HG02623 (cell line): ENCODE results near the gene GLCCI1.
A peak's percentile ranks its signal among the peaks of the same experiment; 100 is the strongest.

ENCODE experiments used
- ATAC-seq: cut with Tn5 transposase; IDR thresholded peaks from one replicate; pipeline ENCODE4 v1.9.1; 2021; ENCODE audit warnings: moderate library complexity; ENCODE audit not compliant: unreplicated experiment

The GLCCI1 gene

DNA sequence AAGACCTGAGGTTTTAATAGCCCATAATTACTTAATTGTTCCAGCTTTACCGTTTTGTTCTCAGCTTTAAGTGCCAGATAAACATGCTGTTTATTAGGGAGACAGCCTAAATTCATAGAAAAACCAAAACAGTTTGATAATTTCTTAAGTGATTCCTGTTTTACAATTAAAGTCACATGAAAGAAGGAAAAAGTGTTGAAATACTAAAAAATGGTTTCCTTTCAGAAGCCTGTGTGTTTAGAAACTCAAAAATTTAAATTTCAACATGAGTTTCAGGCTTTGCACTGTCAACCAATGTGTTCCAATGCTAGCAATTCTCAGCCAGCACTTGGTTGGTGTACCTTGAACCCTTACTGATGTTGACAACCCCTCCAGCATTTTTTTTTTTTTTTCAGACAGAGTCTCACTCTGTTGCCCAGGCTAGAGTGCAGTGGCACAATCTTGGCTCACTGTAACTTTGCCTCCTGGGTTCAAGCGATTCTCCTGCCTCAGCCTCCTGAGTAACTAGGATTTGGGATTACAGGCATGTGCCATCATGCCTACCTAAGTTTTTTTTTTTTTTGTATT, 158.1 kb downstream of the GLCCI1 start:
- no peak for ATAC-seq

DNA sequence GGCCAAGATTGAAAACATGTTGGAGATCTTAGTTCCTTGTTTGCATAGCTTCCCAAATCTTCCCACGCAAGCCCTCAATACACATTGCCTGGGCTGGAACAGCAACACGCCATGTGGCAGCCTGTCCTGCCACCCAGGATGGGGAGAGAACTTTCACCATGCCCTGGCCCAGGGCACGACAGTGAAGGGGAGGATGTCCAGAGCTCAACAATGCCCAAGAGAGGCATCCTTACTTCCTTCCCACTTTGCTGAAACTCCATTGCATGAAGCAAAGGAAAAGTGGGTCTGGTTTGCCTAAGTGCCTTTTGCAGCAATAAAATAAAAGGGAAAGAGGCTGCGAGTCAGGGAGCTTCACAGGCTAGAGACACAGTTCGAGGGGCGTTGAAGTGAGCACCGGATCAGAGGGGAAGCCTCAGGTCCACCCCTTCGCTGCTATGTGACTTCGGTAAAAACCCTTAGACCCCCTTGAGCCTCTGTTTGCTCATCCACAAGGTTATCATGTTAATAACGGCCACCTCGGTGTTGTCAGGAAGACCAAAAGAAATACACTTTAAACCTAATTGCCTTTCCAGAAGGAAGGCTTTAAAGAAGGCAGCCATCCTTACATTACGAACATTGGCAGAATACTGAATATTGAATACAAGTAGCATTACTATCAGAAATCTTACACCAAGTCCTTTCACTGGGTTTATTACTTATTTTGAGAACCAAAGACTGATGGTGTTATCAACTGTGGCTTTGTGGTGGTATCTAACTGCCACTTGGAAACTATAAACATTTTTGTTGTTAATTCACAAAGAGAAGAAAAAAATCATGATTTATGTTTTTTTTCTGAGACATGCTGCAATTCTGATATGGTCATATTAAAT, 160.1 kb downstream of the GLCCI1 start:
- no peak for ATAC-seq

DNA sequence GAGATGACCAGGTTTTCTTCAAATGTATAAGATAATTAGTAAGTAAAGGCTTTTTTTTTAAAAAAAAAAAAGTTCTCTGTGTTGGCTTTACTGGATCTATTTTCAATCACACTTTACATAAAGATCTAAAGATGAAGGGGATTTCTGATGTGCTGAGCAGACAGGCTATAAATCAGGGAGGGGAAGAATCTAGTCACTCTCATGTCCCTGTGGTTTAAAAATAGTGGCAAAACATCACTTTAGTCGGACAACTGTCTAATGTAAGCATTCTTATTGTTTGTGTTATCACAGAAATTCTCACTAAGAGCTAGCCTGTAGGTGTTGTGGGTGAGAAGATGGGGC, 160.7 kb downstream of the GLCCI1 start:
- ATAC-seq, result no peak

DNA sequence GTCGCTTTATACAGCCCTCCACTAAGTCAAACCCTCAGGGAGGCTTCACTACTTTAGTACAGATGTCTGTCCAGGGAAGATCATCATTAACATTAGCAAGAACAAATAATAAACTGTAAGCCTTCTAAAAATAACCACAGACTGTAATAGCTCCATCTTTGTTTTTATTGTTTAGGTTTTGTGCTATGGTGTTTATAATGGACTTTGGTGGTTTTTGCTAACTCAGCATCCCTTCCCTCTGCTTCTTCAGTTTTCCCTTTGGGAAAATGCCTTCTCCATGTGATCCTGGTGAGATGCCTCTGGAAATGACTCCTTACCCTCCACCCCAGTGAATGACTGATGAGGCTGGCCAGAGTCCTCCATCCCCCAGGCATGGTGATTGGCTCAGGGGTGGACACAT, 162.1 kb downstream of the GLCCI1 start:
- ATAC-seq, result no peak

DNA sequence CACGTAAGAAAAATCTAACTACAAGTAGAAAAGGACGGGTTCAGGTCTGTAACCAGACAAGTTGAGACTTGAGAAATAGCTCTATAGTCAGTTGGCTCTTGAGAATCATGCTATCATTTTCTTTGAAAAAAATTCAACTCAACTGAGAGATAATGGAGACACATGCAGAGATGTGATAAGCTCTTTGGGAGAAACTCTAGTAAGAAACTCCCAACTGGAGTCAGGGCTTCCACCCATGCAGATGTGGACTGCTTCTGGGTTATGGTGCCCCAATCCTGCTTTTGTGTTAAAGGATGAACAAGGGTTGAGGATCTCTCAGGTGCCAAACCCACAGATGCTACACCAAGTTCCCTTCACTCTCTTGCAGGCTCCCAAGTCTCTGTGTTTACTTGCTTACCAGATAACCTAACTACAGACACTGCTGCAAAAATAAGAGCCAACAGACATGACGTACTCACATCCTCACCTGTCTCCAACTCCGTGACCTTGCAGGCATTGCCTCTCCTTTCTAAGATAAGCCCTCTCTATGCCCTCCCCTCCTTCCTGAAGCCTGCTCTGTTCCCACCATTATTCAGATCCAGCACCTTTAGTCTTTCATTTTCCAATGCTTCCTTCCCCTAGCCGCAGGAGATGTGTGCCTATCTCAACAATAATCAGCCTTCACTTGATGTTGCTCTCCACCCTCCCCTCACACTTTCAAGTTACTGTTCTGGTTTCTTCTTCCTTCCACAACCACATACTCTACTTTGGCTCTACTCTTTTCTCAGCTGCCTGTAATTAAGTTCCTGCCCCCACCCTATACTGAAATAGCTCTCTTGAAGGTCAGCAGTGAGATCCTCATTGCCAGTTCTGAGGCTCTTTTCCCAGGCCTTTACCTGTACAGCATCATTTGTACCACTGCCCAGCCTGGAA, 163.4 kb downstream of the GLCCI1 start:
- peak; percentile 40 for ATAC-seq

DNA sequence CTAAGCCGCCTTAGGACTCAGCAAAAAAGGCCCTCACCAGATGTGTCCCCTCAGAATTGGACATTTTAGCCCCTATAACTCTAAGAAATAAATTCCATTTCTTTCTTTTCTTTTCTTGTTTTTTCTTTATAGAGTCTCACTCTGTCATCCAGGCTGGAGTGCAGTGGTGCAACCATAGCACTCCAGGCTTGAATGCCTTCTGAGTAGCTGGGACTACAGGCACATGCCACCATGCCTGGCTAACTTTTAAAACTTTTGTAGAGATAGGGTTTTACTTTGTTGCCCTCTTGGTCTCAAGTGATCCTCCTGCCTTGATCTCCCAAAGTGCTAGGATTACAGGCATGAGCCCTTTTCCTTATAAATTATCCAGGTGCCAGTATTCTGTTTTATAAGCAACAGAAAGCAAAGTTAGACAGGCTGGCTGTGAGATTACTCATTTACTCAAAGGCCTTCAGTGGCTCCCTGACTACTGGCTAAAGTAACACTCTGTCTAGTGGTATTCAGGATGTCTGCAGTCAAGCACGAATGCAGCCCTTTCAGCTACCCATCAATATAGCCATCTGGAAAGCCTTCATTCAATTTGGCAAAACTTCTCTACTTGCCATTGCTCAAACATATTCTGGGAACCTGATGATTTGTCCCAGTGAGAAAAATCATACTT, 164.7 kb downstream of the GLCCI1 start:
- ATAC-seq, result peak; percentile 18

DNA sequence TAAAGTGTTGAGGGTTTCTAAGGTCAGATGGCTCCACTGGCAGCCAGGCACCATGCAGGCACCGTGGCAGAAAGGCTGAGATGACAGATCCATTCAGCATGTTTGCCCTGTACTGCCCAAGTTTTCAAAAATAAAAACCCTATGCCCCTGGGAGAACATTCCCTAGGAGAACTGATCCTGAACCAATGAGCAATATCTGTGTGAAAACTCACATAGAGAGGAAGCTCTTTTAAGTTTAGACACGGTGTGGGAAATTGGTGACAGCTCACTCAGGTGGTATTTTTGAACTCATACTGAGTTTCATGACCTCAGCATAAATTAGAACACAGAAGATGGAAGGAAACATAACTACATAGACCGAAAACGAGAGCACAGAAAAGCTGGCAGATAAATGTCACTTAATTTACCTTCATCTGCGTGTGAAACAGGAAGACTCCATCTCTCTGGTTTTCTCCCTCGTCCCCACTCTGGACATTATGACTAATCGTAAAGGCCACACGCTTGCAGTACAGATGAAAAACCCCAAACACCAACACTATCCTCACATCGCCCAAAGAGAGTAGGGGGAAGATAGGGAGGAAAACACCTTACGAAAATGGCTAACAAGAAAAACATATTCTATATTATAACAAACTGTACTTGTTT, 165.6 kb downstream of the GLCCI1 start:
- ATAC-seq, result peak; percentile 70

DNA sequence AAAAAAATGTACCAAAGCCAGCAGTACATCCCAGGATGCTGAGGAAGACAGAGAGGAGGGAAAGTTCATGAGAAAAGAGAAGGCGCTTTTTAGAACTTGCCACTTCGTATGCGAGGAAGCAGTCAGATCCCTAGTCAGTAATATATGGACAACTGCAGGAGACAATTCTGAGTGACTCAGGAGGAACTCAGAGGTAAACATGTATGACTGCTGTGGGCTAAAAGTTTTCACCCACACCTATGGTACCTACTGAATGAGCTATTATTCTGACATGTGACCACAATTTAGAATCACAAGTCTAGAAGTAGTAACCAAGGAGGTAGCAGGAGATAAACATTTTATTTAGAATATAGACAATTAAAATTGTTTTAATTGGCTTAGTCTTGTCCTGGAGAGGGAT, 166.8 kb downstream of the GLCCI1 start:
- no peak for ATAC-seq

DNA sequence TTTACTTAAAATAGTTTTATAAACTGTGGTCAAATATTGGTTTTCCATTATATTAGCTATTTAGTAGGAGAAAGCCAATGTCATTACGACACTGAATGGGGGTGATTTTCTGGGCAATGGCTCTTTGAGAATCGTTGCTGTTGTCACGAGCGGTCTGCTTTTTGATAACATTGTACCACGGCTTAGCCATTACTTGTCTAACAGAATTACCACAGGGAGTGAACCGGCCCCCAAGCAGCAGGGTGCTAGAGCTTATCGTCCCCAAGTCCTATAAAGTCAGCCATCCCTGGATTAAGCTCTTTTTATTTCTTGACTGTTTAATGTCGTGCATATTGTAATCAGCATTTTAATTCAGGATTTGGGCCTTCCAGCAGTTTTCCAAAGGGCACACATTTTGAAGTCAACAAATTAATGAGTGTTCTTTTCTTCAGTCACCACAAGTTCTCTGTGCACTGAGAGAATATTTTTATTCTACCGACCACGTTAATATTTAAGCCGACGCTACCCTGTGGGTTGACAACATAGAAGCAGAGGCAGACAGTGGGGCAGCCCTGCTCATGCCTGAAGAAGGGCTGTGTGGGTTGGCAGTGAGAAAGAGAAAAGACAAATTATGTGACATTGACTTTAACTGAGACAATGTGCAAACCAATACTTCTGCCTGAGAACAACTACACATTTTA, 167.6 kb downstream of the GLCCI1 start:
- no peak for ATAC-seq
